A673 (cell line): ENCODE results near the gene CYP2A6.

ENCODE experiments used
- EZH2 ChIP-seq: fragments of 200-600 bp; sonication (generic); IDR thresholded peaks from 2 replicates; pipeline ENCODE4 v1.6.1; 2017; ENCODE audit warnings: borderline replicate concordance, low read depth, mild to moderate bottlenecking, mixed read lengths, antibody characterized with exemption, low read length; ENCODE audit not compliant: poor library complexity, severe bottlenecking
- TF ChIP-seq, protein P1 (sequence below): fragments of 300-800, 200-600 bp; sonication (generic); conservative IDR thresholded peaks from 2 replicates; pipeline ENCODE4 v1.5.1; 2017; ENCODE audit warnings: low read depth, mild to moderate bottlenecking, antibody characterized with exemption, low read length, moderate library complexity, mixed read lengths

DNA sequence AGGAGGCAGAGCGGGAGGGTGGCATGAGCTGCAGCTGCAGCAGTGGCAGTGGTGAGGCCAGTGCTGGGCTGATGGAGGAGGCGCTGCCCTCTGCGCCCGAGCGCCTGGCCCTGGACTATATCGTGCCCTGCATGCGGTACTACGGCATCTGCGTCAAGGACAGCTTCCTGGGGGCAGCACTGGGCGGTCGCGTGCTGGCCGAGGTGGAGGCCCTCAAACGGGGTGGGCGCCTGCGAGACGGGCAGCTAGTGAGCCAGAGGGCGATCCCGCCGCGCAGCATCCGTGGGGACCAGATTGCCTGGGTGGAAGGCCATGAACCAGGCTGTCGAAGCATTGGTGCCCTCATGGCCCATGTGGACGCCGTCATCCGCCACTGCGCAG lies 49.3 kb downstream of the CYP2A6 start:
- TF ChIP-seq, protein P1, sequence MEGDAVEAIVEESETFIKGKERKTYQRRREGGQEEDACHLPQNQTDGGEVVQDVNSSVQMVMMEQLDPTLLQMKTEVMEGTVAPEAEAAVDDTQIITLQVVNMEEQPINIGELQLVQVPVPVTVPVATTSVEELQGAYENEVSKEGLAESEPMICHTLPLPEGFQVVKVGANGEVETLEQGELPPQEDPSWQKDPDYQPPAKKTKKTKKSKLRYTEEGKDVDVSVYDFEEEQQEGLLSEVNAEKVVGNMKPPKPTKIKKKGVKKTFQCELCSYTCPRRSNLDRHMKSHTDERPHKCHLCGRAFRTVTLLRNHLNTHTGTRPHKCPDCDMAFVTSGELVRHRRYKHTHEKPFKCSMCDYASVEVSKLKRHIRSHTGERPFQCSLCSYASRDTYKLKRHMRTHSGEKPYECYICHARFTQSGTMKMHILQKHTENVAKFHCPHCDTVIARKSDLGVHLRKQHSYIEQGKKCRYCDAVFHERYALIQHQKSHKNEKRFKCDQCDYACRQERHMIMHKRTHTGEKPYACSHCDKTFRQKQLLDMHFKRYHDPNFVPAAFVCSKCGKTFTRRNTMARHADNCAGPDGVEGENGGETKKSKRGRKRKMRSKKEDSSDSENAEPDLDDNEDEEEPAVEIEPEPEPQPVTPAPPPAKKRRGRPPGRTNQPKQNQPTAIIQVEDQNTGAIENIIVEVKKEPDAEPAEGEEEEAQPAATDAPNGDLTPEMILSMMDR: no peak
- TF ChIP-seq EZH2: no peak
